GM10847 (cell line): ENCODE measurements around the gene SPOCK3.

Source experiments
- POLR2A ChIP-seq: IDR thresholded peaks from 2 replicates; pipeline ENCODE4 v1.6.1; 2011; ENCODE audit not compliant: insufficient read length; ENCODE audit errors: extremely low read depth

The SPOCK3 gene

GRCh38 chr4:166941629-166942028 lies 292.7 kb downstream of the SPOCK3 start:
- TF ChIP-seq POLR2A, result no peak

- no peak for TF ChIP-seq POLR2A
Measured at GRCh38 chr4:166930464-166930863, 303.8 kb downstream of the SPOCK3 start.

GRCh38 chr4:166924424-166924823 lies 309.9 kb downstream of the SPOCK3 start:
- no peak for TF ChIP-seq POLR2A

- TF ChIP-seq POLR2A, result no peak
Measured at GRCh38 chr4:166913926-166914325, 320.4 kb downstream of the SPOCK3 start.

GRCh38 chr4:166903408-166903807 lies 330.9 kb downstream of the SPOCK3 start:
- no peak for TF ChIP-seq POLR2A

- no peak for TF ChIP-seq POLR2A
Measured at GRCh38 chr4:166902941-166903340, 331.4 kb downstream of the SPOCK3 start.

GRCh38 chr4:166896254-166896653 lies 338.0 kb downstream of the SPOCK3 start:
- TF ChIP-seq POLR2A, result no peak

- no peak for TF ChIP-seq POLR2A
Measured at GRCh38 chr4:166895771-166896170, 338.5 kb downstream of the SPOCK3 start.

- TF ChIP-seq POLR2A, result no peak
Measured at GRCh38 chr4:166887457-166887856, 346.8 kb downstream of the SPOCK3 start.

- TF ChIP-seq POLR2A, result no peak
Measured at GRCh38 chr4:166886718-166887117, 347.6 kb downstream of the SPOCK3 start.

GRCh38 chr4:166882221-166882620 lies 352.1 kb downstream of the SPOCK3 start:
- no peak for TF ChIP-seq POLR2A

- TF ChIP-seq POLR2A, result no peak
Measured at GRCh38 chr4:166875821-166876220, 358.5 kb downstream of the SPOCK3 start.

GRCh38 chr4:166862032-166862431 lies 372.3 kb downstream of the SPOCK3 start:
- no peak for TF ChIP-seq POLR2A

GRCh38 chr4:166846939-166847338 lies 387.4 kb downstream of the SPOCK3 start:
- TF ChIP-seq POLR2A, result no peak

GRCh38 chr4:166842795-166843261 lies 391.5 kb downstream of the SPOCK3 start:
- no peak for TF ChIP-seq POLR2A

- no peak for TF ChIP-seq POLR2A
Measured at GRCh38 chr4:166839615-166840251, 394.6 kb downstream of the SPOCK3 start.

GRCh38 chr4:166838975-166839614 lies 395.2 kb downstream of the SPOCK3 start:
- no peak for TF ChIP-seq POLR2A
